SH-SY5Y (cell line): ENCODE measurements around the gene TNIP1.

Source experiments
- GATA2 ChIP-seq: IDR thresholded peaks from 2 replicates; pipeline ENCODE4 v1.6.1; 2011; ENCODE audit warnings: mild to moderate bottlenecking, low read depth, low read length
- GATA3 ChIP-seq: IDR thresholded peaks from 2 replicates; pipeline ENCODE4 v1.6.1; 2011; ENCODE audit warnings: low read depth, mild to moderate bottlenecking, low read length, moderate library complexity

DNA sequence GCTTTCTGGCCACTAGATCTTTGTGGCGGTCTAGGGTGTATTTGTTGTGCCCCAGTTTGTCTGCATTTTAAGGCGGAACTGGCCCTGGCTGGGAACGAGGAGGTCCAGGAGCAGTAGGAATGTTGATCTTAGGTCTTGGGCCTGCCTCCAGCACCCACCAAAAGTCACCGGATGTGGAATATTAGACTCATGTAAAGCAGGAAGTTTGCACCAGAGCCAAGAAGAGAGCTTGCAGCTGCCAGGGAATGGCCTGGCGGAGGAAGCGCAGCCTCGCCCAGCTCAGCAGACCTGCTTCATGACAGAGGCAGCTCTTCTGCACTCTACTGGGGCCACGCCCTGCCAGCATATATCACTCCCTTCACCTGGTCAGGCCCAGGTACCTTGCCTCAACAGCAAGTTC, 57.2 kb downstream of the TNIP1 start:
- TF ChIP-seq GATA2: no peak
- TF ChIP-seq GATA3: no peak
